Ectodermal cell (in vitro differentiated cells): ENCODE measurements around the gene MT1A.
A peak's percentile ranks its signal among the peaks of the same experiment; 100 is the strongest.
"Not testable (repeated sequence)": the region's sequence is repeated elsewhere in the genome, so short reads cannot be mapped to it uniquely, and the experiment has no call there.

Experiments
- H3K27ac ChIP-seq: 2 replicates; pipeline ENCODE4 v1.7.0; 2013; ENCODE audit warnings: mild to moderate bottlenecking, low read depth, low read length; ENCODE audit not compliant: insufficient read depth, poor library complexity, severe bottlenecking
- H3K27me3 ChIP-seq: 2 replicates; pipeline ENCODE4 v1.7.0; 2013; ENCODE audit warnings: mild to moderate bottlenecking, low read length; ENCODE audit not compliant: insufficient read depth, control insufficient read depth, poor library complexity, severe bottlenecking
- H3K36me3 ChIP-seq: one replicate; pipeline ENCODE4 v1.7.0; 2013; ENCODE audit warnings: low read length; ENCODE audit not compliant: control insufficient read depth, insufficient read depth
- H3K4me1 ChIP-seq: one replicate; pipeline ENCODE4 v1.7.0; 2013; ENCODE audit warnings: low read length; ENCODE audit not compliant: control insufficient read depth, insufficient read depth
- H3K4me3 ChIP-seq: 2 replicates; pipeline ENCODE4 v1.7.0; 2013; ENCODE audit warnings: low read depth, low read length, control low read depth; ENCODE audit not compliant: insufficient read depth
- H3K9me3 ChIP-seq: 2 replicates; pipeline ENCODE4 v1.7.0; 2013; ENCODE audit warnings: mild to moderate bottlenecking, low read length, moderate library complexity; ENCODE audit not compliant: control insufficient read depth
- WGBS, 2 experiments: methylation state at CpG; one replicate each; pipeline ENCODE4 v1.1.7; 2013; ENCODE audit warnings: missing lambda C conversion rate in 2 of 2; 5-methylcytosine and 5-hydroxymethylcytosine counted together

The MT1A gene

DNA sequence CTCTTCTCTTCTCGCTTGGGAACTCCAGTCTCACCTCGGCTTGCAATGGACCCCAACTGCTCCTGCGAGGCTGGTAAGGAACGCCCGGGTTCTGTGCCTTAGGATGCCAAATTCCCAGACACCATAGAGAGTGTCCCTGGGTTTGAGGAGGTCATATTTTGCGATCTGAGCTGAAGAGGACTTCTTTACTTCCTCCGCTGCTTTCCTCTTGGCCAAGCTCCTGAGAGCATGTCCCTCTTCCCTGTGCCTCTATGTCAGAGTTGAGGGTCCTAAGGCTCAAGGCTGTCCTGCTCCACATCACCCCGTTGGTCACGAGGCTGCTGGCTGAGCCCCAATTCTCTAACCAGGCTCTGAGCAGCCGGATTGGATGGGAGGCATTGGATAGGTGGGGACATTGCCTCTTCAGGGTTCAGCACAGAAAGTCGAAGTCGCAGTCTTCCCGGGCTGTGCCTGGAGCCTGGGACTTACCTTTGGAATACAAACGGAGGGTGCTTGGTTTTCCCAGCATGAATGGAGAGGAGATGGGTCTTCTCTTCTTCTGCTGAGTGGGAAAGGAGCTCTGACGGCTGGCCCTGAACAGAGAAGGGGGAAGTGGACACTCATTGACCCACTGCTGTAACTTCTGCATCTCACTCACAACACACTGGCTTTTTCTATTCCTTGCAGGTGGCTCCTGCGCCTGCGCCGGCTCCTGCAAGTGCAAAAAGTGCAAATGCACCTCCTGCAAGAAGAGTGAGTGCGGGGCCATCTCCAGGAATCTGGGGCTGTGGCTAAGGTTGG is 31.6 kb downstream of the MT1A start:
- Histone ChIP-seq H3K27me3 (peaks cover 100% of the 10 kb centered on the region), H3K27ac (no peak overlapping the region), H3K4me3 (no peak overlapping the region), H3K36me3 (no peaks in the 10 kb centered on the region), H3K4me1 (no peaks in the 10 kb centered on the region), H3K9me3 (no peaks in the 10 kb centered on the region)
- WGBS, 2 experiments: 39% methylated on average over 19 of the region's 19 CpGs

DNA sequence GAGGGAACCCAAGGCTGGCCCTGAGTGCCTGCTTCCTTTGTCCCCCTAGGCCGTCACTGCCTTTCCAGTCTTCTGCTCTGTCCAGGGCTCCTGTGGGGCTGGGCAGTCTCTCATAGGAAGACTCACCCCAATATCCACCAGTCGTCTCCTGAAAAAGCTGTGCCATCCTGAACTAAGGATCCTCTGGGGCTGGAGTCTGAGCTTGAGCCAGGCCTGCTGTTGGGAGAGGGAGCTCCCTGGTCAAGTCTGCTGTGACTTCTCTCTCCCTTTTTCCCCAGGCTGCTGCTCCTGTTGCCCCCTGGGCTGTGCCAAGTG is 32.1 kb downstream of the MT1A start:
- H3K27me3 ChIP-seq: peaks cover 100% of the 10 kb centered on the region
- WGBS, 2 experiments: 46 to 69% methylated on average over 2 of the region's 2 CpGs
- H3K36me3 ChIP-seq: no peaks in the 10 kb centered on the region
- no peaks in the 10 kb centered on the region for H3K9me3 ChIP-seq
- no peak overlapping the region for H3K27ac ChIP-seq
- H3K4me3 ChIP-seq: no peak overlapping the region
- H3K4me1 ChIP-seq: no peaks in the 10 kb centered on the region

DNA sequence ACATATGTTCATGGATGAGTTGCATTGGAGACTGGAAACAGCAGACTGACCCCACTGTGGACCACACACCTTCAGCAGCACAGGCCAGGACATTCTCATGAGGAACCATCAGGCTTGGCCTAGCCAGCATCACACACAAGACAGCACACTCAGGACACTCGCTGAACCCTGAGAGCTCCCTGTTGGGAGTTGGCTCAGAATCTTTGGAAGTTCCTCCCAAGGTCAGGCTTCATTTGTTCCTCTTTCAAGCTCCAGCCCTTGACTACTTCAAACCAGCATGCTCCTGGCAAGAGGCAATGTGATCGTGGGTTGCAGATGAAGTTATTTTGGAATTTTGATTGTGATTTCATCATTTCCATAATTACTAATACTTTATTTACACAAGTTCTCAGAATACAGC is 33.2 kb downstream of the MT1A start:
- not testable (repeated sequence) for H3K4me3 ChIP-seq, H3K4me1 ChIP-seq, H3K27ac ChIP-seq, H3K36me3 ChIP-seq, H3K9me3 ChIP-seq
- 78 to 80% methylated on average over 1 of the region's 2 CpGs for WGBS, 2 experiments
- peaks cover 100% of the 10 kb centered on the region for H3K27me3 ChIP-seq

DNA sequence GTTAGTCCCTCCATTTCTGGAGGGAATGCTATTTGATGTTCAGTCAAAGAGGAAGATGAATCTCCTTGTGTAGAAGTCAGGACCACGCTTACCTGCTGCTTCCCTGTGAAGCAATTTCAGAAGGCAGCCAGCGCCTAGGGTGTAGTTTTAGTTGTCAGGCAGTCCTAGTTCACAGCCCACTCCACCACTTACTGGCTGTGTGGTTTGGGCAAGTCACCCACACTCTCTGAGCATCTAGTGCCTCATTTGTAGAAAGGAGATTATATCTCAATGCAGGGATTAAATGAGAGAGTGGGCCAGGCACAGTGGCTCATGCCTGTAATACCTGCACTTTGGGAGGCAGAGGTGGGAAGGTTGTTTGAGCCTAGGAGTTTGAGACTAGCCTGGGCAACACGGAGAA is 33.7 kb downstream of the MT1A start:
- not testable (repeated sequence) for H3K27ac ChIP-seq, H3K9me3 ChIP-seq, H3K4me1 ChIP-seq, H3K4me3 ChIP-seq, H3K36me3 ChIP-seq
- H3K27me3 ChIP-seq: peaks cover 100% of the 10 kb centered on the region
- 83 to 92% methylated on average over 3 of the region's 3 CpGs for WGBS, 2 experiments

DNA sequence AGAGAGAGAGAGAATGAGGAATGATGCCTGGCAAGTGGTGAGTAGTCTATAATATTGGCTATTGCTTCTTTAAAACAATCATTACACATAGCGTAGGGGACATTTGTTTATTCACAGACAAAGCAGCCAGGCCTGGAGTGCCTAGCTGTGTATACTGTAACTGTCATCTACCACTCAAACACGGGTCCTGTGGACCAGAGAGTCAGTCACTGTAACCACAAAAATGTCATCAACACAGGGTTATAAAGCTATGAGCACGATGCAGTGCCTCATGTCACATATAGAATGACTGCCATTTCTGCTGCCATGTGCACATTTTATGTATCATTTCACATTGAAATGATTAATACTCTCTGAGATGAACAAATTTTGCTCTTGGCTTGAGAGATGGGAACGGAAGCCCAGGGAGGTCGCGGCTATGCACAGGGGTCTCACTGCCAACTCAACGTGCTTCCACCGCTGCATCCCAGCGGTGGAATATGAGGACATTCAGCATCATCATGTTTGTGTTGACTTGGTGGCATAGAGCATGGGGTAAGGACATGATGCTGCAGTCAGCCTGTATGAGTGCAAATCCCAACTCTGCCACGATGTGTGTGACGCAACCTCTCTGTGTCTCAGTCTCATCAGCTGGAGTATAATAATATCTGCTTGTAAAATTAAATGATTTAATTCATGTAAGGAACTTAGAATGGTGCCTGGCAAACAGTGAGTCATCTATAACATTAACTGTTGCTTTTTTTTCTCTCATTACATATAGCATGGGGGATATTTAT is 34.5 kb downstream of the MT1A start:
- H3K4me1 ChIP-seq: no peaks in the 10 kb centered on the region
- peaks cover 100% of the 10 kb centered on the region for H3K27me3 ChIP-seq
- no peaks in the 10 kb centered on the region for H3K9me3 ChIP-seq
- H3K36me3 ChIP-seq: no peaks in the 10 kb centered on the region
- 87 to 91% methylated on average over 11 of the region's 11 CpGs for WGBS, 2 experiments
- no peak overlapping the region for H3K4me3 ChIP-seq
- H3K27ac ChIP-seq: no peak overlapping the region

DNA sequence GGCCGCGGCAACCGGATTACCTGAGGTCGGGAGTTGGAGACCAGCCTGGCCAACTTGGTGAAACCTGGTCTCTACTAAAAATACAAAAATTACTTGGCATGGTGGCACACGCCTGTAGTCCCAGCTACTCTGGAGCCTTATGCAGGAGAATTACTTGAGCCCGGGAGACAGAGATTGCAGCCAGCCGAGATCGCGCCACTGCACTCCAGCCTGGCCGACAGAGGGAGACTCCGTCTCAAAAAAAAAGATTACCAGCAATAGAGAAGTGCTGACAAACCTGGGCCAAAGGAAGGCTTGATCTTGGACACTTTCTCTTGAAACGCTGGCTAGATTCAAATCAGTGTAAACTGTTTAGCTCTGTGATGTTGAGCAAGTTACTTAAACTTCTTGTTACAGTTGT is 35.5 kb downstream of the MT1A start:
- Histone ChIP-seq H3K4me1 (no peaks in the 10 kb centered on the region), H3K4me3 (no peak overlapping the region), H3K27ac (no peak overlapping the region), H3K36me3 (no peaks in the 10 kb centered on the region), H3K9me3 (no peaks in the 10 kb centered on the region), H3K27me3 (peaks cover 92% of the 10 kb centered on the region)
- 40 to 41% methylated on average over 12 of the region's 12 CpGs for WGBS, 2 experiments

DNA sequence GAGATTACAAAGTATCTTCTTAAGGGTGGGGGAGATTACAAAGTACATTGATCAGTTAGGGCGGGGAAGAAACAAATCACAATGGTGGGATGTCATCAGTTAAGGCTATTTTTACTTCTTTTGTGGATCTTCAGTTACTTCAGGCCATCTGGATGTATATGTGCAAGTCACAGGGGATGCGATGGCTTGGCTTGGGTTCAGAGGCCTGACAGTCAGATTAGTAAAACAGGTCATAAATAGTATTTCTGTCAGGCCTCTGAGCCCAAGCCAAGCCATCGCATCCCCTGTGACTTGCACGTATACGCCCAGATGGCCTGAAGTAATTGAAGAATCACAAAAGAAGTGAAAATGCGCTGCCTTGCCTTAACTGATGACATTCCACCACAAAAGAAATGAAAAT is 36.1 kb downstream of the MT1A start:
- H3K4me1 ChIP-seq, H3K27ac ChIP-seq, H3K9me3 ChIP-seq, H3K36me3 ChIP-seq, H3K4me3 ChIP-seq: not testable (repeated sequence)
- H3K27me3 ChIP-seq: peaks cover 85% of the 10 kb centered on the region
- 74 to 76% methylated on average over 6 of the region's 6 CpGs for WGBS, 2 experiments

DNA sequence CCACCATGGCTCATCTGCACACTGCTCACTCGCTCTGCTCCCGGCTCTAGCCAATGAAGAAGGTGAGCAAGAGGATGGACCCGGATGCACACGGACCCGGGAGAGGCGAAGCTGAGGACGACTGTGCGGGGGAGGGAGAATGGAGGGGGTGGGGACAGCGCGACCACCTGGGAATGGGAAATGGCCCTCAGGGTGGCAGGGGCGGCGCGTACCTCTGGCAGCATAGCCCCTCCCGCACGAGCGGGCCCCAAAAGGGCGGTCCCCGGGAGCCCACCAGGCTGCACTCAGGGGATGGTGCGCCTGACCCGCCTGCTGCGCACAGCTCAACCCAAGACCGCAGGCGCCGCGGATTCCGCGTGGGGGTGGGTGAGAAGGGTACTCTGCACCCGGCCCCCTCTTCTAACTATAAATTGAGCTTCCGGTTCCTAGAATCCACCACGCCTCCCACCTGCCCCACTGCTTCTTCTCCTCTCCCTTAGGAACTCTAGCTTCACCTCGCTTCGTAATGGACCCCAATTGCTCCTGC is 37.3 kb downstream of the MT1A start:
- H3K27me3 ChIP-seq: peaks cover 79% of the 10 kb centered on the region
- 11 to 16% methylated on average over 32 of the region's 32 CpGs for WGBS, 2 experiments
- H3K27ac ChIP-seq: no peak overlapping the region
- no peaks in the 10 kb centered on the region for H3K9me3 ChIP-seq
- H3K4me1 ChIP-seq: no peaks in the 10 kb centered on the region
- H3K36me3 ChIP-seq: no peaks in the 10 kb centered on the region
- H3K4me3 ChIP-seq: peak overlapping the region; percentile 17

DNA sequence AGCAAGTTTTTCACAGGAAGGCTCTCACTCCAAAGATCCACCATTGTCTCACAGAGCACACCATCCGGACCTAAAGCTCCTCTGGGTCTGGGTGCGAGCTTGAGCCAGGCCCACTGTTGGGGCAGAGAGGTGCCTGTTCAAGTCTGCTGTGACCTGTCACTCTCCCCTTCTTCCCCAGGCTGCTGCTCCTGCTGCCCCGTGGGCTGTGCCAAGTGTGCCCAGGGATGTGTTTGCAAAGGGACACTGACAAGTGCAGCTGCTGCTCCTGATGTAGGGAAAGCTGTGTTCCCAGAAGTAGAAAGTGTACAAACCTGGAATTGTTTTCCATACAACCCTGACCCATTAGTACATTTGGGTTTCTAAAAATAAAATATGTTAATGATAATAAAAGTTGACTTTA is 39.0 kb downstream of the MT1A start:
- WGBS, 2 experiments: 83 to 85% methylated on average over 3 of the region's 3 CpGs
- H3K9me3 ChIP-seq: no peaks in the 10 kb centered on the region
- no peak overlapping the region for H3K4me3 ChIP-seq
- peaks cover 2% of the 10 kb centered on the region for H3K4me1 ChIP-seq
- peaks cover 79% of the 10 kb centered on the region for H3K27me3 ChIP-seq
- no peaks in the 10 kb centered on the region for H3K36me3 ChIP-seq
- no peak overlapping the region for H3K27ac ChIP-seq

DNA sequence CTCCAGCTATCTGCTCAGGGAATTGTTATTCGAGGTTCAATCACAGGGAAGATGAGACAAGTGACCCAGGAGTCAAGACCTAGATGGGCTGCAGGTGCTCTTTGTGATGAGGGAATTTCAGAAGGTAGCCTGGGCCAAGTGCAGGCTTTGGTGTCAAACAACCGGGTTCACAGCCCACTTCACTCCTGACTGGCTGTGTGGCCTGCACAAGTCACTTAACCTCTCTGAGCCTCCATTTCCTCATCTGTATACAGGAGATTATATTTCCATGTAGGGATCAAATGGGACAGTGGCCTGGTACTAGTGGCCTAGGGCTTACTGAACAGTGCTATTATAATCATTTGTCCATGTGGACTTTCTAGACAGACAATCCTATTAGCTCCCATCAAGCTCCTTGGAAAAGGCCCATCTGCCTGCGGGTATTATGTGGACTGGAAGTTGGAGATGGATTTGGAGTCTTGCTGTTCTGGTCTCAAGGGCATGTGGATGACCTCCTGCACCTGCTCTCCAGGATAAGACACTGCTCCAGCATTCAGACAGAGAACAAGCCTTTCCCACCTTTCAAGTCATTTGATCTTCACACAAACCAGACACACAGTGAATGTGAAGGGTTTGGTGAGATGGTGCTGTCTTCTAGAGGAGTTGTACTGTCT is 40.7 kb downstream of the MT1A start:
- 92 to 95% methylated on average over 3 of the region's 3 CpGs for WGBS, 2 experiments
- Histone ChIP-seq H3K27ac (no peak overlapping the region), H3K4me3 (no peak overlapping the region), H3K9me3 (no peaks in the 10 kb centered on the region), H3K36me3 (no peaks in the 10 kb centered on the region), H3K27me3 (peaks cover 78% of the 10 kb centered on the region), H3K4me1 (peaks cover 6% of the 10 kb centered on the region)
